ENCODE results near the gene B4GALNT4. TPM values are rescaled to one million over a fixed set of nuclear protein-coding genes. Genes with fewer than 3 reads are reported as not detected.
A peak's percentile ranks its signal among the peaks of the same experiment; 100 is the strongest.

The B4GALNT4 gene
- total RNA-seq, 1 experiment from 2014 or later = 4.7 TPM

DNA sequence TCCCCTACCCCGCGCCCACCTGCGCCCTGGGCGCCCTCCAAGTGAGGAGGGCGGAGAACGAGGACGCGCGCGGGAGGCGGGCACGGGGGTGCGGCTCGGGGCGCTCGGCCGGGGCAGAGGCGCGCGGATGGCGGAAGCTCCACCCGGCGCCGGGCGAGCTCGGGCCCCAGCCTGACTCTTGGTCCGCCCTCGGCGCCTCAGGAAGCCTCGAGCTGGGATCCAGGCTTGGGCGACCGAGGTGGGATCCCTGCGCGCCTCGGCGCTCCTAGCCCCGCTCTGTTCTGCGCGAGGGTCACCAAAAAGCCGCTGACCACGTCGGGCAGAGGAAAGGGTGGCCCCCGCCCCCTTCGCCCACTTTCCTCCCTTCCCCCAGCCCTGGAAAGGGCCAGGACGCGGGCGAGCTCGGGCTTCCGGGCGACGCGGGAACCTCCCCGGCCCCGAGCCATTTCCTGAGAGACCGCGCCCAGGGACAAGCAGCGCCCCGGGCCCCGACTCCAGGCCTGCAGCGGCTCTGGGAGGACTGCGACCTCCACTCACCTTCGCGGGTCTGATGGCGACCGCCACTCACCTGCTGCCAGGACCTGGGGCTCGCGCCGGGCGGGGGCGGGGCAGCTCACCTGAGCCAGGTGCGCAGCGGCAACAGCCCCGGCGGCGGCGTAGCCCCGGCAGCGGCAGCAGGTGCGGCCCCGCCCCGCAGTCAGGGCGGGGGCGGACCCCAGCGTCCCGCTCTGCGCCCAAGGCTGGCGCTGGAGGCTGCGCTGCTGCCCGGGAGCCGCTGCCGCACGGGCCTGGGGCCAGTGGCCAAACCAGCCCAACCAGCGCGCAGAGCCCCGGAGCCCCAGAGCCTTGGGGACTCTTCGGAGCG lies 47.7 kb downstream of the B4GALNT4 start:
- peak overlapping the region; percentile 77 for H2AFZ ChIP-seq
- H3F3A ChIP-seq (ENCODE audit: insufficient read depth, low read depth) = no peaks in the 10 kb centered on the region
- intact Hi-C loops (cut with micrococcal nuclease; ENCODE audit: unreplicated experiment) = no loop called here
- peak overlapping the region; percentile 76 for H3K4me2 ChIP-seq
- 0 out of 2 replicates have a peak, but pooled peaks cover 4% of the 10 kb centered on the region for H3K79me2 ChIP-seq (ENCODE audit: low read depth)
- peaks cover 5% of the 10 kb centered on the region for H3K4me1 ChIP-seq (replicated peaks; ENCODE audit: insufficient read depth)
- H3K36me3 ChIP-seq (ENCODE audit: low read depth) = no peaks in the 10 kb centered on the region
- TSS peak; percentile 55 for BruUV-seq (replicated peaks)
- ChIA-PET POLR2A (ENCODE audit: unreplicated experiment) (no interaction called here), CTCF (interaction anchor here (0.7 kb wide), 1 partner anchor 31 kb away, joined by 4 read pairs; no protein-coding TSS in a partner anchor)
- H3K27ac ChIP-seq = no peak overlapping the region
- DNase-seq = peak; percentile 37 to 79
- H3K9me2 ChIP-seq (ENCODE audit: insufficient read depth) = no peaks in the 10 kb centered on the region
- H3K27me3 ChIP-seq (ENCODE audit: insufficient read depth, low read depth) = no peaks in the 10 kb centered on the region
- H3K9me3 ChIP-seq (ENCODE audit: insufficient read depth, low read depth) = no peaks in the 10 kb centered on the region
- H3K4me3 ChIP-seq = peak overlapping the region; percentile 81
- no peaks in the 10 kb centered on the region; the same call in 1 of the 2 replicates for H4K20me1 ChIP-seq (ENCODE audit: insufficient read depth)
- no peak for TF ChIP-seq EZH2 (IDR thresholded peaks at IDR 0.05; ENCODE audit: low read depth)
- TF ChIP-seq, protein P1, sequence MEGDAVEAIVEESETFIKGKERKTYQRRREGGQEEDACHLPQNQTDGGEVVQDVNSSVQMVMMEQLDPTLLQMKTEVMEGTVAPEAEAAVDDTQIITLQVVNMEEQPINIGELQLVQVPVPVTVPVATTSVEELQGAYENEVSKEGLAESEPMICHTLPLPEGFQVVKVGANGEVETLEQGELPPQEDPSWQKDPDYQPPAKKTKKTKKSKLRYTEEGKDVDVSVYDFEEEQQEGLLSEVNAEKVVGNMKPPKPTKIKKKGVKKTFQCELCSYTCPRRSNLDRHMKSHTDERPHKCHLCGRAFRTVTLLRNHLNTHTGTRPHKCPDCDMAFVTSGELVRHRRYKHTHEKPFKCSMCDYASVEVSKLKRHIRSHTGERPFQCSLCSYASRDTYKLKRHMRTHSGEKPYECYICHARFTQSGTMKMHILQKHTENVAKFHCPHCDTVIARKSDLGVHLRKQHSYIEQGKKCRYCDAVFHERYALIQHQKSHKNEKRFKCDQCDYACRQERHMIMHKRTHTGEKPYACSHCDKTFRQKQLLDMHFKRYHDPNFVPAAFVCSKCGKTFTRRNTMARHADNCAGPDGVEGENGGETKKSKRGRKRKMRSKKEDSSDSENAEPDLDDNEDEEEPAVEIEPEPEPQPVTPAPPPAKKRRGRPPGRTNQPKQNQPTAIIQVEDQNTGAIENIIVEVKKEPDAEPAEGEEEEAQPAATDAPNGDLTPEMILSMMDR (conservative IDR thresholded peaks at IDR 0.05) = no peak

DNA sequence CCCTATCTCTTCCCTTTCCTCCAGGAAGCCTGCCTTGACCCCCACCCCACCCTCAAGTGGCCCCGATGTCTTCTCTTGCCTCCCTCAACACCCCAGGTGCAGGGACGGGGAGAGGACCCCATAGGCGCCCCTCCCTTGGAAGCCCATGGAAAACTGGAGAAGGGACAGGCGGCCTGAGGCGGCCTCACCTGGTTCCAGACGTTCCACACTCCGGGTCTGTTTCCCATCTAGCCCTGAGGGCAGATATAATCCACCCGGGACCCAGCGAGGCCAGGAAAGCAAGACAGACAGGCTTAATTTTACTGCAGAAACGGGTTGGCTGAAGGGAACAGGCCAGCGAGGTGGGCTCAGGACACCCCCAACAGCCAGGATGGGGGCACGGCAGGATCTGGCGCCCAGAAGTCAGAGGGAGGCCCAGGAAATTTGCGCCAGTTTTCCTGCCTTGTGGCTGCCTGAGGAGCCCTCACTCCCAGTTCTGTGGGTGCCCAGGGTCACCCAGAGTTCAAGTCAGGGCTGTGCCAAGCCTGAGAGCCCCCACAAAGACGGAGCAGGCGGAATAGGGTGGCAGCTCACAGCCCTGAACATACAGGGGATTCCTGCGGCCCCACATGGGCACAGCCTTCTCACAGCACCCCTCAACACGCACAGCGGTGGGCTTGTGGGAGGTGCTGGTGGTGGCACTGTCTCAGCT lies 48.5 kb downstream of the B4GALNT4 start:
- H3K9me2 ChIP-seq (ENCODE audit: insufficient read depth) = no peaks in the 10 kb centered on the region
- H3K4me3 ChIP-seq = peak overlapping the region; percentile 81; the same call in 1 of the 2 replicates
- no peaks in the 10 kb centered on the region for H3F3A ChIP-seq (ENCODE audit: insufficient read depth, low read depth)
- intact Hi-C loops (cut with micrococcal nuclease; ENCODE audit: unreplicated experiment) = no loop called here
- no peak for DNase-seq
- CTCF ChIA-PET = no interaction called here
- 0 out of 2 replicates have a peak, but pooled peaks cover 4% of the 10 kb centered on the region for H3K79me2 ChIP-seq (ENCODE audit: low read depth)
- no peaks in the 10 kb centered on the region for H3K9me3 ChIP-seq (ENCODE audit: insufficient read depth, low read depth)
- BruUV-seq (replicated peaks) = TSS peak; percentile 53
- no peak overlapping the region for H3K27ac ChIP-seq
- TF ChIP-seq, protein P1 (conservative IDR thresholded peaks at IDR 0.05) = no peak
- no peak for TF ChIP-seq EZH2 (IDR thresholded peaks at IDR 0.05; ENCODE audit: low read depth)
- POLR2A ChIA-PET (ENCODE audit: unreplicated experiment) = no interaction called here
- no peak overlapping the region for H2AFZ ChIP-seq
- peaks cover 5% of the 10 kb centered on the region for H3K4me1 ChIP-seq (replicated peaks; ENCODE audit: insufficient read depth)
- H3K27me3 ChIP-seq (ENCODE audit: insufficient read depth, low read depth) = no peaks in the 10 kb centered on the region
- no peaks in the 10 kb centered on the region; the same call in 1 of the 2 replicates for H4K20me1 ChIP-seq (ENCODE audit: insufficient read depth)
- H3K36me3 ChIP-seq (ENCODE audit: low read depth) = no peaks in the 10 kb centered on the region
- peak overlapping the region; percentile 76 for H3K4me2 ChIP-seq

DNA sequence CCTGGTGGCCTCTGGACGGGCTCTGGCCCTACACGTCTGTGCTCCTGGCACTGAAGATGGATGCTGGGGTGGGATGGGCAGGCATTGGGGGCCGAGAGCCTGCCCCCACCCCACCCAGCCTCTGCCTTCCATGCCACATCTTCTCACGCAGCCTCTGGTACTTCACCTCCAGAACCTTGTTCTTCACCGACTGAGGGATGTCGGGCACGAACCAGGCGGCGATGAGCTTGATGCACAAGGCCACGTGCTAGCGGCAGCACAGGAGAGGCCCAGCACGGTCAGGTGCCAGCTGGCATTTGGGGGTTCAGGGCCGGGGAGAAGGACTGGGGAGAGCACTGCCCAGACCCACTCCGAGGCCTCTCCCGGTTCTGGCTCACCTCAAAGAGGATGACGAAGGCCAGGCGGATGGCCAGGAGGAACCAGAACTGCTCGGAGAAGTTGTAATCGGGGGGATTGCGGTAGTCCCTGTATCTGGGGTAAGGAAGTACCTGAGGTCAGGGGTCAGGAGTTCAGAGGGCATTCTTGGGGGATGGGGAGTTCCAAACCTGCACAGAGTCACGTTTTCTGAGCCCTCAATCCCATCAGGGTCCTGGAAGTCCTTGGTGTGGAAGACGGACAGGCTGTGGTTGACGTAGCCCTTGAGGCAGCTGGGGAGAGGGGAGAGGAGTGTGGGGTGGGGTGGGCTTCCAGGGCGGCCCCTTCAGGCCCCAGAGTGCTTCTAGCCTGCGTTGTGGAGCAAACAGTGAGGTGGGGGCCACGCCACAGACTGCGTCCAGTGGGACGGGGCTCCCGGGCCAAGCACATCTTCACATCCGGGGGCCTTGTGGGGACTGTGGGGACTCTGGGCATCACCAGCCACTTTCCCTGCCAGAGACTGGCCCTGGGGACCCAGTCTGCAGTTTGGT lies 49.3 kb downstream of the B4GALNT4 start:
- H3K9me3 ChIP-seq (ENCODE audit: insufficient read depth, low read depth) = no peaks in the 10 kb centered on the region
- ChIA-PET POLR2A (ENCODE audit: unreplicated experiment) (no interaction called here), CTCF (no interaction called here)
- H3K36me3 ChIP-seq (ENCODE audit: low read depth) = no peaks in the 10 kb centered on the region
- no peak overlapping the region for H2AFZ ChIP-seq
- intact Hi-C loops (cut with micrococcal nuclease; ENCODE audit: unreplicated experiment) = no loop called here
- no peak overlapping the region for H3K4me2 ChIP-seq
- H3K4me3 ChIP-seq = no peak overlapping the region
- H3F3A ChIP-seq (ENCODE audit: insufficient read depth, low read depth) = no peaks in the 10 kb centered on the region
- H3K27ac ChIP-seq = no peak overlapping the region
- TF ChIP-seq EZH2 (IDR thresholded peaks at IDR 0.05; ENCODE audit: low read depth) = no peak
- TF ChIP-seq, protein P1 (conservative IDR thresholded peaks at IDR 0.05) = no peak
- no peak for DNase-seq
- H3K9me2 ChIP-seq (ENCODE audit: insufficient read depth) = no peaks in the 10 kb centered on the region
- H3K4me1 ChIP-seq (replicated peaks; ENCODE audit: insufficient read depth) = peaks cover 5% of the 10 kb centered on the region
- no peaks in the 10 kb centered on the region for H3K27me3 ChIP-seq (ENCODE audit: insufficient read depth, low read depth)
- 0 out of 2 replicates have a peak, but pooled peaks cover 4% of the 10 kb centered on the region for H3K79me2 ChIP-seq (ENCODE audit: low read depth)
- BruUV-seq (replicated peaks) = no TSS peak
- H4K20me1 ChIP-seq (ENCODE audit: insufficient read depth) = no peaks in the 10 kb centered on the region; the same call in 1 of the 2 replicates
